Activated CD8-positive, alpha-beta memory T cell treated with anti-CD3 and anti-CD28 coated beads for 24 hours (primary cell): ENCODE data around the gene ZYX.

Source experiments
- DNase-seq: peaks from one replicate; pipeline ENCODE4 v3.0.0-alpha.2; 2020

Gene ZYX

DNA sequence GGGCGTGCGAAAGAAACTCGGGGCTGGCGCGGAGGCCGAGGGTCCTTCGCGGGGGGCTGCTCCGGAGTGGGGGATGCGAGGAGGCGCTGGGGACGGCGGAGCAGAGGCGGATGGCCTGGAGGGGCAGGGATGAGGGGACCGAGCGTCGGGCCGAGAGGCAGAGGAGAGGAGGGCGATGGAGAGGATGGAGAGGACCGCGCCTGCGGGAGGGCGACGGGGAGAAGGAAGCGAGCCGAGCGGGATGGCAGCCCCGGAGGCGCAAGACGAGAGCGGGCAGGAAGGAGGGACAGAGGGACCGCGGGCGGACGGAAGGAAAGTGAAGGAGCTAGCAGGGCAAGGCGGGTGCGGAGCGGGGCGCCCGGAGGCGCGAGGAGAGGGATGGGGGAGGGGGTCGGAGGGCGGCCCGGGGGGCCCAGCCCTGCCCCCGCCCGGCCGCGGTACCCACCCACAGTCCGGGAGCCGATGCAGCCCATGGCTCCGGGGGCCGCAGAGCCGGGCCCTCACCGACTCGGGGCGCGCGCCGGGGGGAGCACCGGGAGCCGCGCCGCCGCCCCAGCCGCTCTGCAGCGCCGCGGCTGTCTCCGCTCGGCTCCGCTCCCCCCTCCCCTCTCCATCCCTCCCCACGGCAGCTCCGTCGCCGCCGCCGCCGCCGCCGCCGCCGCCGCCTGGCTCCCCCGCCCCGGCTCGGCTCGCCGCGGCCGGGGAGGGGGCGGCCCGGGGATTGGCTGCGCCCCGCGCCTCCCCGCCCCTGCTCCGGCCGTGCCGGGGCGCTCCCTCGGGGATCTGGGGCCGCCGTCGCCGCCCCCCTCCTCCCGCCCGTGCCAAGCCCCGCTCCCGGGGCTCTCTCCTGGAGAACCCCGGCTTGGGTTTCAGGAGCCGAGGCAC, 18.8 kb upstream of the ZYX start, which contains the start of gene FAM131B:
Gene FAM131B, minus strand, starts transcription at position 583 of the 885 bp plus-strand sequence. Its CDS starts 110 bp downstream, at position 473.
- DNase-seq, result peak; percentile 76

DNA sequence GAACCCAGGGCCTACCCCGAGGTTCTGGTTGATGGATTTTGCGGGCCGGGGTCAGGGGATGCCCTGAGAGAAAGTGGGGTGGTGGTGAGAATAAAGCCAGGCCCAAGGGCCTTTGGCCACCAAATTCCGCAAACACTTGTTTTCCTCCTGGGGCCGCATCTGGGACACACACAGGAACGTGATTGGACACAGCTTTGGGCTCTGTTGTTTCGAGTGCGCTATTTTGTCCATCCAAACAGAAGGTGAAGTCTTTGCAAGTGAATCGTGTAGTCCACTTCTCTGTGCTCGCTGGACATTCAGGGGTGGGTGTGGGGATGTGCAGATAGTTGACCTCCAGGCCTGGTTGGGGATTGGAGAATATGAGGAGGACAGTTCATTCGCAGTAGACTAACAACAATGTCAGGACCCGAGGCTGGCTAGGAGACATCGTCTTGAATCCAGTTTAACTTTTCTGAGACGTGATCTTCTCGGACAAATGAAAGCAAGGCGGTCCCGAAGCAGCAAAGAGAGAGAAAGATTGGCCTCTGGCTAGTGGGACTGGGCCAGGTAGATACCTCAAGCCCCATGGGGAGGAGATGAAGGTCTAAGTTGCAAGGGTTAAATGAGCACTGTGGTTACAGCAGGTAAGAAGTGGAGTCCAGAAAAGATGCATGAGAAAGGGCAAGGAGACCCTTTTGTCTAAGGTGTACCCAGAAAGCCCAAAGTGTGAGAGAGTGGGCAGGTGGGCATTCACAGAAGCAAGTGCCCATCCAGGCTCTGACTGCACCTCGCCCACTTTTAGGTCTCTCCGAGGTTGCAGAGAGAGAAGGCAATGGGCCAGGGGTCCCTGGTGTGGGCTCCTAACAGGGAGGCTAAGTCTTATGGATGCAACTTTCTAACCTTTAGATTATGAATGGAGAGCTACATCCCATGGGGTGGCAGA, 17.9 kb upstream of the ZYX start:
- no peak for DNase-seq

DNA sequence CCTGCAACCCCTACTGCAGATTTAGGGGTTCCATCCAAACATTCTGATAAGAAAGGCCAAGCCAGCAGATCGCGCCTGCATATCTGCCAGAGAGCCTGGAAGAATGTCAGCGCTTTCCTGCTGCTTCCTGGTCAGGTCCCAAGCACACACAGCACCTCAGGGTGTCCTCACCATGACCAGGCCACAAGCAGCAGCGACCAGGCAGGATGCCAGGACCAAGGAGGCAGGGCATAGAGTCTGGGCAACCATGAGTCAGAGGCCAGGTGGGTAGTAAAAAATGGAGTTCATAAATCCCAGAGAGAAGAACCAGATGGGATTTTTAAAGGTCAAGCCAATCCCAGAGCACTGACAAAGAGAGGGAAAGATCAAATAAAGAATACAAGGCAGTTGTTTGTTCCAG, 13.2 kb upstream of the ZYX start:
- DNase-seq, result no peak

DNA sequence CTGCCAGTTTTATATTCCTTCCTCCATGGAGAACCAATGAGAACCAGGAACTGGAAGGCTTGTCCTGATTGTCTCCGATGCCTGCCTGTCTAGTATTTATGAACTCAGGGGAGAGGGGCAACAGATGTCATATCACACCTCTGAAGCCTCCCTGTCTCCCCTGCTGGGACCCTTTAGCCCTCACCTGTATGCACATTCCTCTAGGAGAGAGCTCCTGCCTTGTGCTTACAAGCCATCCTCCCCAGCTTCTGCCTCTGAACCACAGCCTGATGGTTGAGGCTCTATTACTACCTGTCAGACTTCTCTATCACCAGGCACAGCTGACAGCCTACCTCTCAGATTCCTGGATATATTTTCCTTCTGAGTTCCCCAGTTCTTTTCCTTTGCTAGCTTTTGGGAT, 12.8 kb upstream of the ZYX start:
- no peak for DNase-seq

DNA sequence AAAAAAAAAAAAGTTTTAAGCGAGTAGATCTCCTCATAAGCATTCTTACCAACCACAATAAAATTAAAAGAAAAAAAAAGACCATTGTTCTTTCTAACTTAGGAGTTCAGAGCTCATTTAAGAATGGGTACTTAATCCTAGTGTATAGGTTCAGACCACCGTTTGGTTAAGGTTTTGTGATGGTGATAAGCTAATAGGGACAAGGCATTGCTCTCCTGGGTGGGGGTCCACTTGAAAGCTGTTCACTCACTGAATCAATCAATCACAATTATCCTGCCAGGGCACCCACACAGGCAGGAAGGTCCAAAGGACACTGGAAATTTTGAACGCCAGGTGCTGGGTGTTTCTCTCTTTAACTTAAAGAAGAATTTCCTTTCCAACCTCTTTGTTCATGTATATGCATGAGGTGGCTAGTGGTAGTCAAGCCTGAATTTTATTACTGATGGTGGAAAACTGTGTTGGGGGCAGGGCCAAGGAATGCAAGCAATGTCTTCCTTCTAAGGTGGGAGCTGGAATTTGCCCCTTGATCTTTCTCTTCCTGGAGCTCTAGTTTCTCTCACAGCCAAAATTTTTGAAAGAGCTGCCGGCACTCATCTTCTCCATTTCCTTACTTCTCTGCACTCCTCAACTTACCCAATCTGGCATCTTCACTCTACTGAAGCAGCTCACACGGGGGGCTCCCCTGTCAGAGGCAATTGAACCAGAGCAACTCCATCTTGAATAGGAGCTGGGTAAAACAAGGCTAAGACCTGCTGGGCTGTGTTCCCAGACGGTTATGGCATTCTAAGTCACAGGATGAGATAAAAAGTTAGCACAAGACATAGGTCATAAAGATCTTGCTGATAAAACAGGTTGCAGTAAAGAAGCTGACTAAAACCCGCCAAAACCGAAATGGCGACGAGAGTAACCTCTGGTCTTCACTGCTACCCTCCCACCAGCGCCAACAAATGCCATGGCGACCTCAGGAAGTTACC, 11.2 kb upstream of the ZYX start:
- no peak for DNase-seq

GRCh38 chr7:143372070-143372469, 9.1 kb upstream of the ZYX start:
- no peak for DNase-seq

GRCh38 chr7:143373255-143373794, 7.8 kb upstream of the ZYX start:
- DNase-seq, result no peak

GRCh38 chr7:143374561-143374960, 6.6 kb upstream of the ZYX start:
- no peak for DNase-seq

- DNase-seq, result peak; percentile 73
Observed at GRCh38 chr7:143375298-143376034, 5.7 kb upstream of the ZYX start.

DNA sequence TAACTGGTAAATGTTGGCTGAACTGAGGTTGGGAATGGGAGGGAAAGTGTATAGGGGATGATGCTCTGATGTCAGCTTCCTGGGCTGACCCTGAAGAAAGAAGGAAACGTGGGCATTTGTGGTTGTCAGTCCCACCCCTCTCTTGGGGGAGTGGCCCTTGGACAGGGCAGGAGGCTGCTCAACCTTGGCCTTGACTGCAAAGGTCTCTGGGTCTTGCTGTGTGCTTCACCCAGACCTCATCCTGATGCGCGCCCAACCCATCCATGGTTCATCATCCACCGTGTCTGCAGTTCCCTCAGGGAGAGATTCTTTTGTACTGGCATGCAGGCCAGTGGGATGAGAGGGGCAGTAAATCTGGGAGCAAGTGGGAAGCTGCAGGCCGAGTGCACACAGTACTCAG, 4.7 kb upstream of the ZYX start:
- DNase-seq, result no peak

GRCh38 chr7:143379611-143380259, 1.4 kb upstream of the ZYX start:
- DNase-seq, result no peak

- DNase-seq, result peak; percentile 97
Observed at GRCh38 chr7:143380260-143380645, 892 bp upstream of the ZYX start.

- peak; percentile 68 for DNase-seq
Observed at GRCh38 chr7:143381427-143382125, 431 bp downstream of the ZYX start.

DNA sequence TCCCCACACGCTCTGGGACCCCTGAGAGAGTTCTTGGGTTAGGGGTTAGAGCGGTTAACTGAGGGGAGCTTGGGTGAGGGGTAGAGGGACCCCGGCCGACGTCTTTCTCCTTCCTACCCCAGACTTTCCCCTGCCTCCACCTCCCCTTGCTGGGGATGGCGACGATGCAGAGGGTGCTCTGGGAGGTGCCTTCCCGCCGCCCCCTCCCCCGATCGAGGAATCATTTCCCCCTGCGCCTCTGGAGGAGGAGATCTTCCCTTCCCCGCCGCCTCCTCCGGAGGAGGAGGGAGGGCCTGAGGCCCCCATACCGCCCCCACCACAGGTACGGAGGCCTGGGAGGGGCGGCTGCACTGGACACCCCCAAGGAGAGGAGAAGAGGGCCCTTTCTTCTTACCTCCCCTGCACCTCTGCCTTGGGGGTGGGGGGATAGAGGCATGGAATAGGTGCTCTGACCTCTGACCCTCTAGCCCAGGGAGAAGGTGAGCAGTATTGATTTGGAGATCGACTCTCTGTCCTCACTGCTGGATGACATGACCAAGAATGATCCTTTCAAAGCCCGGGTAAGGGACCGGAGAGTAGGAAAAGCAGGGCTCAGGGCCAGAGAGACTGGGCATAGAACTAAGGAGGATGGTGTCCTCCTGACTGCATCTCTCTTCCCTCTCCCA, 1.1 kb downstream of the ZYX start:
- no peak for DNase-seq

DNA sequence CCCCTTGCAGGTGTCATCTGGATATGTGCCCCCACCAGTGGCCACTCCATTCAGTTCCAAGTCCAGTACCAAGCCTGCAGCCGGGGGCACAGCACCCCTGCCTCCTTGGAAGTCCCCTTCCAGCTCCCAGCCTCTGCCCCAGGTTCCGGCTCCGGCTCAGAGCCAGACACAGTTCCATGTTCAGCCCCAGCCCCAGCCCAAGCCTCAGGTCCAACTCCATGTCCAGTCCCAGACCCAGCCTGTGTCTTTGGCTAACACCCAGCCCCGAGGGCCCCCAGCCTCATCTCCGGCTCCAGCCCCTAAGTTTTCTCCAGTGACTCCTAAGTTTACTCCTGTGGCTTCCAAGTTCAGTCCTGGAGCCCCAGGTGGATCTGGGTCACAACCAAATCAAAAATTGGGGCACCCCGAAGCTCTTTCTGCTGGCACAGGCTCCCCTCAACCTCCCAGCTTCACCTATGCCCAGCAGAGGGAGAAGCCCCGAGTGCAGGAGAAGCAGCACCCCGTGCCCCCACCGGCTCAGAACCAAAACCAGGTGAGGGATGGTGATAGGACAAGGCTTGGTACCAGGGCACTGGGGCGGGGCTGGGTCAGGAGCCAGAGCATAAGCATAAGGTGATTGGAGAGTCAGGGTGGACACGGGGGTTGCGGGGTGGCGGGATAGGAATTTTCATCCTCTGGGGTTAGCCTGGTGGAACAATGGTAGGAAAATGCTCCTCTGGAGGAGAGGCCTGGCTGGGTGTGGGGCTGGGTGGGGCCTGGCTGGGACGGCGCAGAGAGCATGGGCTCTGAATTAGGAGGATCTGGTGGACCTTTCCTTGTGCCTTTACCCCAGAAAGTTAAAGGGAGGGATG, 1.9 kb downstream of the ZYX start:
- no peak for DNase-seq

- DNase-seq, result no peak
Observed at GRCh38 chr7:143383642-143383957, 2.5 kb downstream of the ZYX start.

GRCh38 chr7:143384148-143384547, 3.0 kb downstream of the ZYX start:
- DNase-seq, result no peak

DNA sequence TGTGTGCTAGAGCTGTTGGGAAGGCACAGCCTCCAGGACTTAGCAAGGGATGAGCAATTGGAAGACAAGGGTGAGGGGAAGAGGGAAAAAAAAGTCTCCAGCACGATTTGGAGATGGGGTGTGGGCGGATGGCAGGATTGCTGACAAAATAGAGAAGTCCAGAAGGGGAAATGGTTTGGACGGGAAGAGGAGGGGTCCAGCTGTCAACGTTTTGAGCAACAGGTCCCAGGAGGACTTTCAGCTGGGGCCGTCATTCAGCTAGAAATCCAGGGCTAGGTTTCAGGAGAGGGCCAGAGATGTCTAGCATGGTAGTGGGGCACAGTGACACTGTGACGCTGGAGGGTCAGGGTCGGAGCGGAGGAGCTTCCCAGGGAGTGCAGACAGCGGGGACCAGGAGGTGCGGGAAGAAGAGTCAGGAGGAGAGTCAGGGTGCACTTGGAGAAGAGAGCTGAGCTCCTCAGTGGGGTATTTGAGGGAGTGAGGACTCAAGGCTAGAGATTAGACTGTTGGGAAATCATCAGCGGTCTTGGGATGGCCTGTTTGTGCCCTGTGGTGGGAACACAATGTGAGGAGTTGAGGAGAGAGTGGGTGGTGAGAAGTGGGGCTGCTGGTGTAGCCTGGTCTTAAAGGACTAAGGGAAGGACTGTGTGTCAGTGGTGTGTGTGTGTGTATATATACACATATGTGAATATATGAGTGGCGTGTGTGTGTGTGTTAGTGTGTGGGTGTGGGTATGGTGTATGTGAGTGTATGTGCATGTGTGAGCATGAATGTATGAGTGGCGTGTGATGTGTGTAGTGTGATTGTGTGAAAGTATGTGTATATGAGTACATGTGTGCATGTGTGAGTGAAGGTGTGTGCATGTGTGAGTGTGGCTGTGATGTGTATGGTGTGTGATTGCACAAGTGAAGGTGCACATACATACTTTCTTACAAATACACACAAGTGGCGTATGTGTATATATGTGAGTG, 3.8 kb downstream of the ZYX start:
- DNase-seq, result no peak
